ENCODE measurements around the gene ATXN3L. TPM values are rescaled to one million over a fixed set of nuclear protein-coding genes. Genes with fewer than 3 reads are reported as not detected.

The ATXN3L gene
- total RNA-seq = not detected in 2 replicates

GRCh38 chrX:13319953-13320352, at the start of gene ATXN3L:
Gene ATXN3L (minus strand): TSS chrX:13320053. CDS start chrX:13319934, 119 bp downstream.

Other genes starting within 250 kb of the ATXN3L start
- gene EGFL6, start 249.5 kb upstream of the ATXN3L start, total RNA-seq = not detected in 2 replicates